22Rv1 (cell line): ENCODE measurements around the gene TTC23L.

Experiments used
- ZFX ChIP-seq: fragments of 450-650 bp; IDR thresholded peaks from 2 replicates; pipeline ENCODE4 v1.6.1; 2017; ENCODE audit warnings: antibody characterized with exemption, borderline replicate concordance
- TF ChIP-seq, protein P1 (sequence below): fragments of 450-650 bp; IDR thresholded peaks from 2 replicates; pipeline ENCODE4 v1.5.1; 2017; ENCODE audit warnings: mild to moderate bottlenecking

DNA sequence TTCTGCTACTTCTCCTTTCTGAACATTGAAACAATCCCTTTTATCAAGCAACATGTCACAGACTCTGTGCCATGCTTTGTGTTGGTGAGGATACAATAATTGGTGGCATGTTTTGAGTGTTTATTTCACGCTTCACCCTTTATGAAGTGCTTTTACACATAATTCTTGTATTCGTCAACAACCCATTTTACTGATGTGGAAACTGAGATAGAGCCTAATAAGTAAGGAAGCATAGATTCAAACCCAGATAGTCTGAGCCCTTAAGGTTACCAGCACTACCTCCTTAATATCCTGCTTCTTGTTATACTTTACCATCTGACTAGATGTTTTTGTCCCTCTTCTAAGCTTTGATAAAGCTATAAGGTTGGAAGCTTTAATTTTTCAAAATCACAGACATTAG is 49.3 kb upstream of the TTC23L start:
- TF ChIP-seq, protein P1, sequence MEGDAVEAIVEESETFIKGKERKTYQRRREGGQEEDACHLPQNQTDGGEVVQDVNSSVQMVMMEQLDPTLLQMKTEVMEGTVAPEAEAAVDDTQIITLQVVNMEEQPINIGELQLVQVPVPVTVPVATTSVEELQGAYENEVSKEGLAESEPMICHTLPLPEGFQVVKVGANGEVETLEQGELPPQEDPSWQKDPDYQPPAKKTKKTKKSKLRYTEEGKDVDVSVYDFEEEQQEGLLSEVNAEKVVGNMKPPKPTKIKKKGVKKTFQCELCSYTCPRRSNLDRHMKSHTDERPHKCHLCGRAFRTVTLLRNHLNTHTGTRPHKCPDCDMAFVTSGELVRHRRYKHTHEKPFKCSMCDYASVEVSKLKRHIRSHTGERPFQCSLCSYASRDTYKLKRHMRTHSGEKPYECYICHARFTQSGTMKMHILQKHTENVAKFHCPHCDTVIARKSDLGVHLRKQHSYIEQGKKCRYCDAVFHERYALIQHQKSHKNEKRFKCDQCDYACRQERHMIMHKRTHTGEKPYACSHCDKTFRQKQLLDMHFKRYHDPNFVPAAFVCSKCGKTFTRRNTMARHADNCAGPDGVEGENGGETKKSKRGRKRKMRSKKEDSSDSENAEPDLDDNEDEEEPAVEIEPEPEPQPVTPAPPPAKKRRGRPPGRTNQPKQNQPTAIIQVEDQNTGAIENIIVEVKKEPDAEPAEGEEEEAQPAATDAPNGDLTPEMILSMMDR: no peak
- TF ChIP-seq ZFX: no peak
